ENCODE measurements around the gene OPCML.

The OPCML gene

GRCh38 chr11:132691848-132692550 is 840.3 kb downstream of the OPCML start:
- Histone ChIP-seq H3K9me3 (ENCODE audit: control insufficient read depth, low read length) (no peaks in the 10 kb centered on the region), H3K27ac (ENCODE audit: insufficient read depth, low read depth, low read length, poor library complexity, severe bottlenecking) (no peak overlapping the region), H3K27me3 (ENCODE audit: control insufficient read depth, insufficient read depth, low read length, poor library complexity, severe bottlenecking) (no peaks in the 10 kb centered on the region), H3K4me3 (ENCODE audit: insufficient read depth, low read depth, low read length) (no peak overlapping the region), H3K4me1 (ENCODE audit: control insufficient read depth, insufficient read depth, low read length) (no peaks in the 10 kb centered on the region), H3K36me3 (ENCODE audit: control insufficient read depth, insufficient read depth, low read length) (no peaks in the 10 kb centered on the region)
- WGBS, 2 experiments: 93 to 94% methylated on average over 6 of the region's 6 CpGs

- Histone ChIP-seq H3K4me3 (ENCODE audit: insufficient read depth, low read depth, low read length) (no peak overlapping the region), H3K9me3 (ENCODE audit: control insufficient read depth, low read length) (no peaks in the 10 kb centered on the region), H3K36me3 (ENCODE audit: control insufficient read depth, insufficient read depth, low read length) (no peaks in the 10 kb centered on the region), H3K27me3 (ENCODE audit: control insufficient read depth, insufficient read depth, low read length, poor library complexity, severe bottlenecking) (no peaks in the 10 kb centered on the region), H3K4me1 (ENCODE audit: control insufficient read depth, insufficient read depth, low read length) (no peaks in the 10 kb centered on the region), H3K27ac (ENCODE audit: insufficient read depth, low read depth, low read length, poor library complexity, severe bottlenecking) (no peak overlapping the region)
- 92 to 98% methylated on average over 3 to 4 of the region's 4 CpGs for WGBS, 2 experiments
These were observed 845.4 kb downstream of the OPCML start for GRCh38 chr11:132686886-132687285.

GRCh38 chr11:132685174-132685611 is 847.1 kb downstream of the OPCML start:
- Histone ChIP-seq H3K27ac (ENCODE audit: insufficient read depth, low read depth, low read length, poor library complexity, severe bottlenecking) (no peak overlapping the region), H3K9me3 (ENCODE audit: control insufficient read depth, low read length) (peaks cover 2% of the 10 kb centered on the region), H3K36me3 (ENCODE audit: control insufficient read depth, insufficient read depth, low read length) (no peaks in the 10 kb centered on the region), H3K27me3 (ENCODE audit: control insufficient read depth, insufficient read depth, low read length, poor library complexity, severe bottlenecking) (no peaks in the 10 kb centered on the region), H3K4me3 (ENCODE audit: insufficient read depth, low read depth, low read length) (no peak overlapping the region), H3K4me1 (ENCODE audit: control insufficient read depth, insufficient read depth, low read length) (no peaks in the 10 kb centered on the region)
- 93 to 95% methylated on average over 3 of the region's 3 CpGs for WGBS, 2 experiments

GRCh38 chr11:132683602-132684001 is 848.7 kb downstream of the OPCML start:
- Histone ChIP-seq H3K36me3 (ENCODE audit: control insufficient read depth, insufficient read depth, low read length) (no peaks in the 10 kb centered on the region), H3K4me1 (ENCODE audit: control insufficient read depth, insufficient read depth, low read length) (no peaks in the 10 kb centered on the region), H3K4me3 (ENCODE audit: insufficient read depth, low read depth, low read length) (no peak overlapping the region), H3K9me3 (ENCODE audit: control insufficient read depth, low read length) (peaks cover 2% of the 10 kb centered on the region), H3K27me3 (ENCODE audit: control insufficient read depth, insufficient read depth, low read length, poor library complexity, severe bottlenecking) (no peaks in the 10 kb centered on the region), H3K27ac (ENCODE audit: insufficient read depth, low read depth, low read length, poor library complexity, severe bottlenecking) (no peak overlapping the region)
- 87 to 97% methylated on average over 2 of the region's 2 CpGs for WGBS, 2 experiments

- H3K4me3 ChIP-seq (ENCODE audit: insufficient read depth, low read depth, low read length): no peak overlapping the region
- H3K4me1 ChIP-seq (ENCODE audit: control insufficient read depth, insufficient read depth, low read length): no peaks in the 10 kb centered on the region
- H3K27ac ChIP-seq (ENCODE audit: insufficient read depth, low read depth, low read length, poor library complexity, severe bottlenecking): no peak overlapping the region
- H3K9me3 ChIP-seq (ENCODE audit: control insufficient read depth, low read length): peaks cover 2% of the 10 kb centered on the region
- no peaks in the 10 kb centered on the region for H3K27me3 ChIP-seq (ENCODE audit: control insufficient read depth, insufficient read depth, low read length, poor library complexity, severe bottlenecking)
- WGBS, 2 experiments: 87 to 88% methylated on average over 7 of the region's 7 CpGs
- no peaks in the 10 kb centered on the region for H3K36me3 ChIP-seq (ENCODE audit: control insufficient read depth, insufficient read depth, low read length)
These were observed 850.3 kb downstream of the OPCML start for GRCh38 chr11:132681971-132682370.

- no peak overlapping the region for H3K4me3 ChIP-seq (ENCODE audit: insufficient read depth, low read depth, low read length)
- no peaks in the 10 kb centered on the region for H3K4me1 ChIP-seq (ENCODE audit: control insufficient read depth, insufficient read depth, low read length)
- H3K36me3 ChIP-seq (ENCODE audit: control insufficient read depth, insufficient read depth, low read length): no peaks in the 10 kb centered on the region
- H3K9me3 ChIP-seq (ENCODE audit: control insufficient read depth, low read length): peaks cover 2% of the 10 kb centered on the region
- no peaks in the 10 kb centered on the region for H3K27me3 ChIP-seq (ENCODE audit: control insufficient read depth, insufficient read depth, low read length, poor library complexity, severe bottlenecking)
- WGBS, 2 experiments: 95 to 97% methylated on average over 12 of the region's 12 CpGs
- H3K27ac ChIP-seq (ENCODE audit: insufficient read depth, low read depth, low read length, poor library complexity, severe bottlenecking): no peak overlapping the region
These were observed 851.7 kb downstream of the OPCML start for GRCh38 chr11:132680584-132680983.

GRCh38 chr11:132674151-132674550 is 858.1 kb downstream of the OPCML start:
- WGBS, 2 experiments: 81 to 96% methylated on average over 3 to 4 of the region's 4 CpGs
- Histone ChIP-seq H3K27me3 (ENCODE audit: control insufficient read depth, insufficient read depth, low read length, poor library complexity, severe bottlenecking) (no peaks in the 10 kb centered on the region), H3K9me3 (ENCODE audit: control insufficient read depth, low read length) (no peaks in the 10 kb centered on the region), H3K27ac (ENCODE audit: insufficient read depth, low read depth, low read length, poor library complexity, severe bottlenecking) (no peak overlapping the region), H3K36me3 (ENCODE audit: control insufficient read depth, insufficient read depth, low read length) (no peaks in the 10 kb centered on the region), H3K4me3 (ENCODE audit: insufficient read depth, low read depth, low read length) (no peak overlapping the region), H3K4me1 (ENCODE audit: control insufficient read depth, insufficient read depth, low read length) (peaks cover 4% of the 10 kb centered on the region)

GRCh38 chr11:132671851-132672370 is 860.4 kb downstream of the OPCML start:
- Histone ChIP-seq H3K27ac (ENCODE audit: insufficient read depth, low read depth, low read length, poor library complexity, severe bottlenecking) (no peak overlapping the region), H3K4me3 (ENCODE audit: insufficient read depth, low read depth, low read length) (no peak overlapping the region), H3K4me1 (ENCODE audit: control insufficient read depth, insufficient read depth, low read length) (peaks cover 4% of the 10 kb centered on the region), H3K36me3 (ENCODE audit: control insufficient read depth, insufficient read depth, low read length) (no peaks in the 10 kb centered on the region), H3K27me3 (ENCODE audit: control insufficient read depth, insufficient read depth, low read length, poor library complexity, severe bottlenecking) (no peaks in the 10 kb centered on the region), H3K9me3 (ENCODE audit: control insufficient read depth, low read length) (no peaks in the 10 kb centered on the region)
- WGBS, 2 experiments: 78 to 100% methylated on average over 1 of the region's 3 CpGs

- no peaks in the 10 kb centered on the region for H3K36me3 ChIP-seq (ENCODE audit: control insufficient read depth, insufficient read depth, low read length)
- no peak overlapping the region for H3K27ac ChIP-seq (ENCODE audit: insufficient read depth, low read depth, low read length, poor library complexity, severe bottlenecking)
- 94 to 98% methylated on average over 3 to 5 of the region's 5 CpGs for WGBS, 2 experiments
- H3K4me1 ChIP-seq (ENCODE audit: control insufficient read depth, insufficient read depth, low read length): peaks cover 4% of the 10 kb centered on the region
- no peaks in the 10 kb centered on the region for H3K27me3 ChIP-seq (ENCODE audit: control insufficient read depth, insufficient read depth, low read length, poor library complexity, severe bottlenecking)
- no peak overlapping the region for H3K4me3 ChIP-seq (ENCODE audit: insufficient read depth, low read depth, low read length)
- no peaks in the 10 kb centered on the region for H3K9me3 ChIP-seq (ENCODE audit: control insufficient read depth, low read length)
These were observed 861.2 kb downstream of the OPCML start for GRCh38 chr11:132670921-132671675.

GRCh38 chr11:132669949-132670348 is 862.4 kb downstream of the OPCML start:
- WGBS, 2 experiments: 92 to 96% methylated on average over 4 of the region's 5 CpGs
- H3K9me3 ChIP-seq (ENCODE audit: control insufficient read depth, low read length): no peaks in the 10 kb centered on the region
- no peaks in the 10 kb centered on the region for H3K27me3 ChIP-seq (ENCODE audit: control insufficient read depth, insufficient read depth, low read length, poor library complexity, severe bottlenecking)
- H3K4me1 ChIP-seq (ENCODE audit: control insufficient read depth, insufficient read depth, low read length): peaks cover 4% of the 10 kb centered on the region
- no peaks in the 10 kb centered on the region for H3K36me3 ChIP-seq (ENCODE audit: control insufficient read depth, insufficient read depth, low read length)
- H3K27ac ChIP-seq (ENCODE audit: insufficient read depth, low read depth, low read length, poor library complexity, severe bottlenecking): no peak overlapping the region
- no peak overlapping the region for H3K4me3 ChIP-seq (ENCODE audit: insufficient read depth, low read depth, low read length)
